ENCODE data around the gene USP35.
"Not testable (repeated sequence)": the region's sequence is repeated elsewhere in the genome, so short reads cannot be mapped to it uniquely, and the experiment has no call there.

The USP35 gene

GRCh38 chr11:78216571-78217287, 28.0 kb downstream of the USP35 start:
- no peak for DNase-seq

GRCh38 chr11:78217650-78218541, 29.2 kb downstream of the USP35 start:
- DNase-seq = no peak

DNA sequence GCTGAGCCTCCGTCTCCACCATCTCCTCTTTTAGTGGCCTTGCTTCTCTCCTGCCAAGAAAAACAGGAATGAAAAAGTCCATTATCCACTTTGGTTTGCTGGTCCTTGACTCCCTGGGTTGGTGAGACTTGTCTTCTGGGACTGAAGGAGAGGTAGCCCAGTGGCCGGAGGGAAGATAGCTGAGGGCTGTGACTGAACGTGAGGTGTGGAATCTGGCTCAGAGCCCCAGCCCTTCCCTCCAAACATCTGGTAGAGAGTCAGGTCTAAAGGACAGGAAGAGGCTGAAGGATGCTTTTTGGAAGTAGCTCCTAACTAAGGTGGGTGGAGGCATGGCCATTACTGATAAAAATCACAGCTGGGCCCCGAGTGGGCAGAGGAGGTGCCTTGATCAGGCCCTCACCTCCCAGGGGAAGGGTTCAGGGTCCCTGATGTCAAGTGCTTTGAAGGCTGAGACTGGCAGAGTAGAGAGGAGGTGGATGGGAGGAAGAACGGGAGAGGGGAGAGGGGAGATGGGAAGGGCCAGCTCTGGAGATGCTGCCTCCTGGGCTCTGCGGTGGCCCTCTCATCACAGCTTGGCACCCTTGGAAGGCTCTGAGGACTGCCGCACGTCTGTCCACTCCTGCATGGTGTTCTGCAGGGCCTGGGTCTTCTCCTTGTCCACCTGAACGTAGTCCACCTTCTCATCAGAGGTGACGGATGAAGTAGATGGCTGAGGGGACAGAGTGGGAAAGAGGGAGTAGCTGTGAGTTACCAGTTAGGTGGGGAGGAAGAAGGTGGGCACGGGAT, 30.2 kb downstream of the USP35 start:
- no peak for DNase-seq

DNA sequence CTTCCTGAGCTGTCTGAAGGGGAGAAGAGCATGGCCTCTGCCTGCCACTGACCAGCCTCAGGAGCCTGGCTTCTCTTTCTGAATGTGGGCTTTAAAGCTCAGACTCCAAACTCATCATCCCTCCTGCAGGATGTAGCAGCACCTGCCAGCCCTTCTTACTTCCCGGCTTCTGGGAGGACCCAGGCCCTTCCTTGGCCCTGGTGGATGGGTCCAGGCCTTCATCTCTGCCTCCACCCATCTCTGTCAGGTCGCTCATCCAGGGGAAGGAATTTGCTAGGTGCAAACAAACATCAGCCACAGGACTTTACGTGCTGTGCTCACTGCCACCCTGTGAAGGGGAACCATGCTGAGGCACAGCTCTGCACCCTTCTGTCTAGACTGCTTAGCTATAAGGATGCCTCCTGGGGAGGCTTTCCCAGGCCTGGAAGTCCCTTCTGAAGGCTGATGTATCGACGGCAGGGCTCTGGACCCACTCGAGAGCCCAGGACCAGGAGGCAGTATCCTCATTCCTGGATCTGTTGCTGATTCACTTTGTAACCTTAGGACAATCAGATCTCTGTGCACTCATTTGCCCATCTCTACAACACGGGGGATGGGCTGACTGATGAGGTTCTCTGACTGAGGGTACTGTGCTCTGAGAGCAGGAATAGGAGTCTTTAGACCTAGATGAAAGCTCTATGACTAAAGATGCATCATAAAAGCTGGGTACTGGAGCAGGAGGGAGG, 30.9 kb downstream of the USP35 start:
- DNase-seq = no peak

DNA sequence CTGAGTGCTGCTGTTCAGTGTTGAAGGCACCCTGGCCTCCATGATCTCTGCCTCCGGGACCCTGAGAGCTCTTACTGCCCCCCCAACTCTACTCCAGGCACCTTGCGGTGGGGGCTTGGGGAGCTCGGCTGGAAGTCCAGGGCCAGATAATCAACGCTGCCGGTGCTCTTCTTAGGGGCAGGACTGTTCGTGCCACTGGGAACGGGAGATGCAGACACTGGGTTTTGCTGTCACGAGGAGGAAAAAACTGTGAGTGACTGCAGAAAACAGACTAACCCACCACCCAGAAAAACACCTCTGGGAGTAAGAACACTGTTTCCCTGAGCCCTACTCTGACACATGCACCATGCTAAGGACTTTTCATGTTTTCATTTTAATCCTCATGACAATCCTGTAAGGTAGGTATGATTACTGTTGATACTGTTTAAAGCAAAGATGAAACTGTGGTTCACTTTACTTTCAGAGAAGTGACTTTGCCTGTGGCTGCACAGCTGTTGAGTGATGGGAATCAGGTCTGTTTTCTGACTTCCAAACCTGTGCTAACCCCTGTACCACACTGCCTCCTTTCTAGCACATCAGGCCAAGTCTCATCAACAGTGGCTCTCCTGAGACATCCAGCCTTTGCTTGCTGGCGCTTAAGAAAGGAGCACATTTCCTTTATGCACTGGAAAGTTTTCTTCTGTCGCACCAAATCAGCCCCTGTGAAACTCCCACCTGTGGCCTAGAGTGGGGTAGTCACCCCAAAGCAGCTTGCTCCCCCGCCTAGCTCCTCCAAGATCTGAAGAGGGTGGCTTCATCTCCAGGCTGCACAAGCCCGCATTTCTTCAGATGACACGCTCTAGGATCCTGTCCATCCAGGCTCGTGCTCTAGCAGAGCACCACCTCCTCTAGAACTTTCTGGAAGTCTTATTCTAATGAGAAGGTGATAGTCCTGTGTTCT, 31.8 kb downstream of the USP35 start:
- no peak for DNase-seq

GRCh38 chr11:78221396-78222315, 32.9 kb downstream of the USP35 start:
- DNase-seq = no peak

DNA sequence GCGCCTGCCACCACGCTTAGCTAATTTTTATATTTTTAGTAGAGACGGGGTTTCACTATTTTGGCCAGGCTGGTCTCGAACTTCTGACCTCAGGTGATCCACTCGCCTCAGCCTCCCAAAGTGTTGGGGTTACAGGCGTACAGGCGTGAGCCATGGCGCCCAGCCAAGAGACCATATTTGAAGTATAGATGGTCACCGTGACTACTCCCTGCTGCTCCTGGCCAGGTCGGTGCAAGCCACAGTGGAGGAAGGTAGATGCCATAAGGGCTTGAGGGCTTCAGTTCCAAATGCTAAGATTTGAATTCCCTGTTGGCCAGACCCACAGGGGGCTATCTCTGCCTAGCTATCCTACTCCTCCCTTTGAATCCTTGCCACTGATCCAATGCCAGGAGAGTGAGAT, 34.0 kb downstream of the USP35 start:
- DNase-seq = not testable (repeated sequence)

GRCh38 chr11:78223320-78223954, 34.7 kb downstream of the USP35 start:
- no peak for DNase-seq

DNA sequence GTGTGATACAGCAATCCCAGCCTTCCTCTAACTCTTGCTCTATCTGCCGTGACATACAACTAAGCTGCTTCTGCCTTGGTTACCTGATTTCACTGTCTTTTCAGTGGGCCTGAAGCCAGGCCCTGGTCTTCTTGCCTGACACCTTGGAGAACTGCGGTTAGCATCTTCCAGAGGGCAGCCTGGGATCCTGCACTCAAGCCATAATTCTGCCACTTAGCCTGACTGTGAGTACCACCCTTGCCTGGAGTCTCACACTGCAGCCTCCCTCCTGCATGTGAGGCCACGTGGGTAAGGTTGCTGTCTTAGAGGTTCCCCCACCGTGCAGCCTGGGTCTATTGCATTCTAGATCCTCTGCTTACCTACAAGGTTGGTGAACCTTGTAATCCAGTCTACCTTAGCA, 35.8 kb downstream of the USP35 start:
- no peak for DNase-seq

DNA sequence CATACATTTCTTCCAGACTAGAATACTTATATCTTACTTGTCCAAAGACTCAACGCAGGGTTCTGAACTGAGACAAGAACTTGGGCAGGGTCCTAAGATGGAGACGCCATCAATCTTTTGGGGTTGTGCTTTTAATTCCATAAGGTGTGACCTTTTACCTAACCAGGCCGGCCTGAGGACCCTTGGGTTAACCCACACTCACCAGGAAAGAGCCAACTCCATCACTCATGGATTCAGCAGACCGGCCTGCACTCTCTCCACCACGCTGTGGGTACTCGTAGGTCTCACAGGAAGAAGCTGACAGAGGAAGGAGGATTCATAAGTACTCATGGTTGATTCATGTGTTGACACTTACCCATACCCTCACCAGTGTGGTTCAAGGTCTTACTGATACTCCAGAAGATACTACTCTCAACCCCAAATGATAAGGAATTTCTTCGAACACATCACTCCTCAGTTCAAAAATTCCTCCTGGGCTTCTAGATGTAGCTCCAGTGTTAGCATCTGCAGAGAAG, 36.2 kb downstream of the USP35 start:
- DNase-seq = no peak

DNA sequence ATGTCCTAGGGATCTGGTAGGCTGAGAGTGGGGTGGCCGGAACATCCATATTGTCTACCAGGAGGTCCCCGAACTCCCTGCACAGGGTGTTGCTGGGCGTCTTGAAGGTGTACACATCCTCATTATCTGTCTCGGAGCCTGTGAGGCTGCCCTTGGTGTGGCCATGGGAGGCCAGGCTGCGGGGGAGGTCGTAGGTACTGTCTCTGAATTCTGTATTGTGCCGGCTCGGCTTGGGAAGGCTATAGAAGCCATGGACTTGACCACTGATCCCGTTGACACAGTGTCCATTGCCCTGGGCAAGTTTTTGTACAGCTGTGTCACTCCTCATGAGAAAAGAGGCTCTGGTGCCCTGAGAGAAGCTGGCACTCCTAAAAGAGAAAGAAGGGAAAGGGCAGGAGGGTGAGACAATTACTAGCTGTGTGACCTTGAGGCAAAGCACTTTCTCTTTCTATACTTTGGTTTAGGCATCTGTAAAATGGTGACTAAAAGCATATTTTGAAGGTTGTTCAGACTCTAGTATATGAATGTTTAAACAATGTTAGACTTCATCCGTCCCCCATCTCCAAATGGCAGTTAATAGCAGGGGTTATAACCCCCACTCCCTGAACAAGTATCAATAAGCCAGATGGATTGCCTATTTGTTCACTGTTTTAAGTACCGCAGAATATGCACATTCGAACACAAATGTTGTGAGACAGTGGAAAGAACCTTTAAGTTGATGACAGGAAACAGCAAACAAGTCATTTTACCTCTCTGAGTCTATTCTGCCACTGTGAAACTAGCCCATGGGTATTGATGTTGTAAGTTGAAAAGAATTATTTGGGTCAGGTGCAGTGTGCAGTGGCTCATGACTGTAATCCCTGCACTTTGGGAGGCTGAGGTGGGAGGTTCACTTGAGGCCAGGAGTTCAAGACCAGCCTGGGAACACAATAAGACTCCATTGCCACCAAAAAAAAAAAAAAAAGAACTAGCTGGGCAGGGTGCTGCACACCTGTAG, 38.3 kb downstream of the USP35 start:
- no peak for DNase-seq

GRCh38 chr11:78227921-78228320, 39.2 kb downstream of the USP35 start:
- DNase-seq = no peak

GRCh38 chr11:78228467-78228866, 39.7 kb downstream of the USP35 start:
- DNase-seq = no peak

DNA sequence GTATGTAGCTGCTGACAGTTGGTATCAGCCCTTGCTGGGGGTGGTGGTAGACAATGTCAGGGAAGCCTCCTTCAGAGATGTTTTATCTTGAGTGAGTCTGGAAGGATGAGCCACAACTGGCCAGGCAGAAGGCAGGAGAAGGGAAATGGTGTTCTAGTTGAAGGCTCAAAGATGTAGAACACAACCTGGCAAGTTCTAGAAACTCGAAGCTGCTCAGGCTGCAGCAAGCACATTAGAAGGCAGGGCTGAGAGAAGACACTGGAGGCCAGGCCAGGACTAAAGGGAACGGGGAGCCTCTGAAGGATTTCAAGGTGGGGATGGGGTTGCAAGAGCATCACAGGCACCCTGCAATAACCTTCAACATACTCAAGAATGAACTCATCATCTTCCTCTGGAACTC, 40.4 kb downstream of the USP35 start:
- DNase-seq = no peak

DNA sequence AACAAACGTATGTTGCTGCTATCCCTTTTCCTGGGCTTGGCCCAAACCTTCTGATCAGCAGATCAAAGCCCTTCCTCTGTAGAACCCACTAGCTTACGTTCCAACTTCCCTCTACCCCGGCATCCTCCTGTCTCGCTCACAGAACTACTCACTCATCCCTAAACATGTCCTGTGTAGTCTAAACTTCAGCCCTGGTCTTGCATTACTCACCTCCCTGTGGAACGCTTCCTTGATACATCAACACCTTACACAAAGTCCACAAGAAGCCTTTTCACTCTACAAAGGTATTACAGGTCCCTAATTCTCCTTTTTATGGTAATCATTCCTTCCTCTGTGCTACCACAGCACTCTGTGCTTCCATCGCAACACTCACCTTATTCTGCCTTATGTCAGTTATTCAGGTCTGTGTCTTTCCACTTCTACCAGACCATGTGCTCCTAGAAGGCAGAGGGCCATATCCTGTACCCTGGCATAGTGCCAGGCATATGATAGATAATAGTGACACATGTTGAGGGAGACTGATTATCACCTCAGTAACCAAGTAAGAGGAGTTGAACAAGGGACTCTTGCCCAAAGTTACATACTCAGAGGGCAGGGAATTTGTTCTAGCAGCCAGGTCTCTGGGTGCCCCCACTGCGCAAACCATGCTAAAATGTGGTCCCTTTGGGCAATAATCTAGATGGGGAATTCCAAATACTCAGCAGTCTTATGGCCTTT, 41.6 kb downstream of the USP35 start:
- DNase-seq = no peak

GRCh38 chr11:78231962-78232501, 43.3 kb downstream of the USP35 start:
- DNase-seq = no peak

GRCh38 chr11:78233046-78233445, 44.3 kb downstream of the USP35 start:
- DNase-seq = not testable (repeated sequence)
